ENCODE data around the gene KCNQ5.

The KCNQ5 gene

DNA sequence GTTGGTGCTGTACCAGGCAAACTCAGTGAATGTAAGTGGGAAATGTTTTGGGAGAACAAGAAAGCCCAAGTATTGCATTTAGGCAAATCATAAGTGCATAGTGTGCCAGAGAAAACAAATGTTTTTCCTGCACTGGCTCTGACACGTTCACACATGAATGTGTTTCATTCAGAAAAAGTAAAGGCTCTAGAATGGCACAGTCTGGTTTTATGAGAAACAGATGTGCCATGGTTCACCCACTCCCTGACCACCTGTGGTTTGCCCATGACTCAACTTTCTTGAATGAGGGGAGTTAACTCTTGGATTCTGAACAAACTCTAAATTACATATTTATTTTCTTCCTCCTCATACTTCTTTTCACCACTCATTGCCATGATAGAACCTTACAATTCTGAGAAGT lies 126.9 kb downstream of the KCNQ5 start:
- no peak for DNase-seq

DNA sequence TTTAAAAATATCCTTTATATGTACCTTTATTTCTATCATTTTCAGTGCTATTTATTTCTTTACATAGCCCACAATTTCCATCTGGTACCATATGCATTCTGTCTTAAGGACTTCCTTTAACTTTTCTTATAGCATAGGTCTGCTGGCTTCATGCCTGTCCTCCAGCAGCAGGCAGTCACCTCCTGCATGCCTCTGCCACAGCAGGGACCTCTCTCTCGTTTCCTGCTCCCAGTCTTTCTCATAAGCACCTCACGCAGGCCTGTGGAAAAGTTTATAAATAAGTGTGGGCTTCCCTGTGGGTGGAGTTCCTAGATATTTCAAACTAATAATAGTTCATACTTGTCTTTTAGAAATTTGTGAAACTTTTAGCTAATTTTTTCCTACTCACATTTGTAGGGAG lies 133.9 kb downstream of the KCNQ5 start:
- no peak for DNase-seq

DNA sequence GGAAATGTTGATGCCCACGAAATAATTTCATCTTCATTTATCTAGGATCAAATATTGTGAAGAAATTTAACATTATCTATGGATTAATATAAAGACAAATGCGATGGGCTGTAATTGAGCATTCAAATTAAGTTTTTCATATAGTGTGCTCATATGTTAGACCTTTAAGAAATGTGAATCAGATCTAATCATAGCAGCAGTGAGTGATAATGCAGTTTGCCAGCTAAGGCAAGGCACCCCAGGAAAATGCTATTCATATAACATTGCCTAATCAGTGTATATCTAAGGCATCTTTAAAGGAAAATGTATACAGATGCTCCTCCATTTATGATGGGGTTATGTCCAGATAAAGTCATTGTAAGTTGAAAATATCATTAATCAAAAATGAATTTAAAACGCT lies 135.2 kb downstream of the KCNQ5 start:
- no peak for DNase-seq

DNA sequence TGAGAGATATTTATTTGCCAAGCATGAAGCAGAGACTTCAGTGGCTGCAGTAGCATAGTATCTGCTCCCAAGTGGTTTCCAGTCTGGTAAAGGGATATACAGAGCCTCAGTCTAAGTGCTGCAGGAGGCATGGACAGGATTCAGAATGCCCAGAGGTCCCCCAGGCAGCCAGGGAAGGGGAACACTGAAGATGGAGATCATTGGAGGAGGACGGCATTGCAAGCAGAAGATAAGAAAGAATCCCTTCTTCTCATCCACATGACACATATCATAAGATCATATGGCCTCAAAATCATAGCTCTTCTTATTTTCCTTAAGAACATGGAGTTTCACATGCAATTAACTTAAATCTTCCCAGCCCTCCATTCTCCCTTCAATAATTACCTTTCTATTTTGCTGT lies 136.1 kb downstream of the KCNQ5 start:
- no peak for DNase-seq

- DNase-seq = no peak
Observed at GRCh38 chr6:72758901-72759300, 137.0 kb downstream of the KCNQ5 start.

DNA sequence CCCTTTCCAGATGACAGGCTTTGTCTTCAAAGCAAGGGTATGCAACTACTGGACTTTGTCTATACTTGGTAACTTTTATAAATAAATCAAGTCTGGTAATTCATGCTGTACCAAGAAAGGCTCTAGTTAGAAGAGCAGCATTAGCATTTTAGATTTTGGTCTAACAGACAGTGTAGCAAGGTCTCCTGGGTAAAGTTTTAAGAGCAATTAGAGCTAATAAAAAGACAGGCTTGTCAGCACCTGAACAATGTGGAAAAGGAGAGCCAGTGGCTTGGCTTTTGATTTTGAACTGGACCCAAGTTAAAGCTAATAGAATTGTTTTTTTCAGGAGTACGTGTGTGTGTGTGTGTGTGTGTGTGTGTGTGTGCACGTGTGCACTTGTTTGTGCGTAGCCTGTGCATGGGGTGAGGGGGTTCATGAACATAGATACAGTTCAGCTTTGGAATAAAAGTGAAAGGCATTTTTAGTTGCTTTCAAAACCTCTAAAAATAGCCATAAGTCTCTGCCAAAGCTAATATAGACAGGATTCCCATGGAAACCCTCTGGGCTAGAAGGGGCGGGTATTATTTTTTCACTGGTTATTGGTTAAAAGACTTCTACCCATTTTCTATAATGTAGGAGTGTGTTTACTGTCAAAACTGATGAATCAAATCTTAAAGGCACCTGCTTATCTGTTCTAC lies 138.4 kb downstream of the KCNQ5 start:
- no peak for DNase-seq

DNA sequence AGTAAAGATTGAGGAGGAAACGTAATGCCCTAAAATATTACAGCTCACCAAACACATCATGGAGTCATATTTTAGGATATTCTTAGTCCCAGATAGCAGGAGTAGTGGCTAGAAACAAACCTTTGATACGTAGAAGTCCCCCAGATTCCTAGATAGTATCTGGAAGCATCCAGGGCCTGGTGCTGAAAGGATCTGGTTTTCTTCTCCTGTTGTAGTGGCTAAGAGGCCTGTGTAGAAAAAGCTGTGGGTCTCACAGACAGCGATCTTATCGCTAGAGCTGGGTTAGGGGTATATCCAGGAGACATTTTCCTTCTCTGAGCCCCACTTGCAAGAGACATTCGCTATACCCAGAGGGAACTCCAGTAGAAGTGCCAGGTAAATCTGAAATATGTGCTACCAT lies 139.9 kb downstream of the KCNQ5 start:
- no peak for DNase-seq

- DNase-seq = no peak
Observed at GRCh38 chr6:72769459-72770125, 147.7 kb downstream of the KCNQ5 start.

DNA sequence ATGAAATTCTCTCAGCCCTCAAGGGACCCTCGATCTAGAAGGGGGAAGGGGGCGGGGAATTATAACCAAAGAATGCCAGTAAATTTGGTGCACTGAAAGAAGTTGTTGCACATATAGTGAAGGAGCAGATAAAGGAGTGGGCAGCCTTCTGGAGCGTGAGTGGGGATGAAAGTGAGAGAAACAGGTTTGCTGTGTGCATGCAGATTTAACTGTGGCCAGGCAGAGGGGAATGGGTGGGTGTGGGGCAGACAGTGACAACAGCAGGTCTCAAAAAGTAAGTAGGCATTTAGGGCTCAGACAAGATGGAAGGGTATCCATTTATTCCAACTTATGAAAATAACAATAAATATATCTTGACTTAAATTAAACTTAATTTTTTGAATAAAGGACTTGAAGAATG lies 149.1 kb downstream of the KCNQ5 start:
- no peak for DNase-seq

GRCh38 chr6:72776456-72776855 lies 154.6 kb downstream of the KCNQ5 start:
- DNase-seq = no peak

DNA sequence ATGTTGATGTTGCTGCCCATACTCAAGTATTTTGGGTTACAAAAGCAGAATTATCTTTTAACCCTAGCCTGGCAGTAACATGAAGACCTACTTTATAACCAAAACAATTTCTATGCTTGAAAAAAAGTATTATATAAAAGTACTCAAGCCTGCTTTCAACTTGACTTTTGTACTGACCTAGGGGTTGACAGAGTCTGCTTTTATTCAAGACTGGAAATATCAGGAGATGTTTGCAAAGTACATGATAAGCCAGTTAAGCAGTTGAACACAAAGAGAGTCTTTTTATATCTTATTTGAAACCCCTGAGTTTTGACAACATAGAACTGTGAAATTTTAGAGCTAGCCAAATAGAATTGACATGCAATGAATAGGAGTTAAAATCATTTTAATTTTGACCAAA lies 159.8 kb downstream of the KCNQ5 start:
- DNase-seq = no peak

DNA sequence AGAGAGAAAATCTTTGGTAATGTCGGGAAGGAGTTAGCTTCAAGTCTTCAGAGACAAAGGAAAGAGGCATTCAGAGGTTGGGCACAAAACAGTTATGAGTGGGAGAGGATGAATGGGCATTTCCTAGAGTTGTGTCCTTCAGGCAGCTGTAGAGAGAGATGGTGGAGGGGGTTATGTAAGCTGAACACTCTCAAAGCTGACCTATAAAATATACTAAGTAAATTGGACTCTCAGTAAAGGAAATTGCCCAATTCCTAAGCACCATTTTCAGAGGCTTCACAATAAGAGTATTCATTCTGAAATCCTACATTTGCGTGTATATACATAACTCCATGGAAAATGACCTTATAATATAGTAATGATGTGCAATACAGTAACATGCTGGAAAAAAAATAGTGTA lies 161.2 kb downstream of the KCNQ5 start:
- DNase-seq = no peak

GRCh38 chr6:72783666-72784065 lies 161.8 kb downstream of the KCNQ5 start:
- no peak for DNase-seq

DNA sequence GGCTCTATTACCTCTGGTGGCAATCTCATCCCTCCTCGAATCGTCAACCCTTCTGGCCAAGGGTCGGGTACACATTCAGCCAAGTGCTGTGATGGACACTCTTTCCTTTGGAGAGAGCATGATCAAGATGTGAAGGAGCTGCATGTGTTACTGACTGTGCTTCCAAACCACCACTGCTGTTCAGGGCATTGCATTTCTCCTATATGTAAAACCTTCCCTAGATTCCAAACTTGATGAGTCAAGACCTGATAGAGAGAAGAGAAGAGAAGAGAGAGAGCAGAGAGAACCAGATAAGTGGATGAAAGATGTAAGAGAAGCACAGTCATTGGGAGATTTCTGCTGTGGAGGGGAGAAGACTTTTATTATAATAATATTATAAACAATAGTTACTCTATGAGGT lies 162.2 kb downstream of the KCNQ5 start:
- DNase-seq = no peak

GRCh38 chr6:72784581-72784980 lies 162.7 kb downstream of the KCNQ5 start:
- DNase-seq = no peak

- DNase-seq = no peak
Observed at GRCh38 chr6:72787391-72788031, 165.6 kb downstream of the KCNQ5 start.

- DNase-seq = no peak
Observed at GRCh38 chr6:72788188-72788587, 166.3 kb downstream of the KCNQ5 start.

- no peak for DNase-seq
Observed at GRCh38 chr6:72789145-72789544, 167.3 kb downstream of the KCNQ5 start.

DNA sequence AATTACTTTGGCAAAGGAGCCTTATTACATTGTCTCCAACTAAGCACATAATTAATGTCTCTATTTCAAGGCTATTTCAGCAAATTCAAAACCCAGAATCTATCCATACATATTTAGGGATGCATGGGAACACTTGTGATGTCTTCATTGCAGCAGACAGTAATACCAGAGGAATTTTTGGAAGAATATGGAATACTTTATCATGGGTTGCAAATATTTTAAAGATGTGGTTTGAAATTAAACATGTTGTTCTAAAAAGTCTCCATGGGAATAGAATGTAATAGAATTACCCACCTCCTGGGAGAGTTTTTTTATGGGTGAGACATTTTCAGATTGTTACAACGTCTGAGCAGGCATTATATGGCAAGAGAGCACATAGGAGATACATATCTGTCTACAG lies 170.8 kb downstream of the KCNQ5 start:
- DNase-seq = no peak

DNA sequence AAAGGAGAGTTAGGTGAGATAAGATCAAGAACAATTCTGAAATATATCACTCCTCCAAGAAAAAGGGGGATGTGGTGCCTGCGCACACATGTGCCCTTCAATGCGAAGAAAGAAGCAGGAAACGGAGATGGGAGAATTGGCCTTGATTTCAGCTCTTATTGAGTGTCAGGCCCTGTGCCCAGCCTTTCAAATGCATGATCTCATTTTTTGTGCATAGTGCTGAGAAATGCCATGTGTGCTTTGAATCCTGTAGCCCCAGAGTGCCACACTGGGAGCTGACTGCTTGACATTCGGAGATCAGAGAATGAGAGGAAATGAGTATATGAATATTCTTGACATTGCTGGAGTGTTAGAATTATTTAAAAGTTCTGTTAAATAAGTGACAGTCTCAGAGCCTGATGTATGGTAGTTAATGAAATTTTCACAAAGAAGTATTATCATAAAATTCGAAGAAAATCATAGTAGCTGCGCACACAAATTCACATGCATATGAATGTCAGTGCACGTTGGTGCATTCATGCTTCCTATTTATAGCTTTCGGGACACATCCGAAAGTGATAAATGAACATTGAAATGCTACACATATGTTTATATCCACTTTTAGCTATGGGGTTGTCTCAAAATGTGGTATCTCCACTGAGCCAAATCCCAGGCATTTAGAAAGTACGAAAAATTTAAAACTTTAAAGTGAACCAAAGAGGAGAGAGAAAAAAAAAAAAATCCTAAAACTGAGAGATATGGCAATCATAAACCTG lies 172.0 kb downstream of the KCNQ5 start:
- no peak for DNase-seq

- DNase-seq = no peak
Observed at GRCh38 chr6:72798196-72798595, 176.3 kb downstream of the KCNQ5 start.

- no peak for DNase-seq
Observed at GRCh38 chr6:72809746-72810379, 188.0 kb downstream of the KCNQ5 start.
